HG03280 (cell line): Measurements from ENCODE around the gene RAB18.
"Not testable (repeated sequence)": the region's sequence is repeated elsewhere in the genome, so short reads cannot be mapped to it uniquely, and the experiment has no call there.

ENCODE experiments used
- ATAC-seq: cut with Tn5 transposase; IDR thresholded peaks from one replicate; pipeline ENCODE4 v1.9.1; 2021; ENCODE audit warnings: mild to moderate bottlenecking, moderate library complexity; ENCODE audit not compliant: unreplicated experiment

The RAB18 gene

DNA sequence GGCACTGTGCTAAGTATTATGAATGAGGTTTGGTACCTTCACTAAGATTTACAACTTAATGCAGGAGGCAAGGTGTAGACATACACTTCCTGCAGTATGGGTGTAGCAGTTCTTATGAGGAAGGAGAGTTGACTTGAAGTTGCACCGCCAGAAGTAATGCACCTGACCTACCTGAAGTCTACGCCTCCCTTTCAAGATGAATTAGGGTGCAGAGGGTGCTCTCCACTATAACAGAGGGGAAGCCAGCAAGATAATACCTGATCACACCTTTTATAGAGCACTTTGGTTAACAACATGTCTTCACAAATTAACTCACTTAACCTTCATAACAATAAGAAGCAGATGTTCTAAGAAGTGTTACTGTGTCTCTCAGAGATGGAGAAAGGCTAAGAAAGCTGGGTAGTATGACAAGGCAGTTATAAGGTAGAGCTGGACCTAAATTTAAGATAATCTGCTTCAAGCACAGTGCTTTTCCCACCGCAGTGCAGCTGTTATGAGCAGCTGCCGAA lies 552 bp upstream of the RAB18 start:
- ATAC-seq: no peak

DNA sequence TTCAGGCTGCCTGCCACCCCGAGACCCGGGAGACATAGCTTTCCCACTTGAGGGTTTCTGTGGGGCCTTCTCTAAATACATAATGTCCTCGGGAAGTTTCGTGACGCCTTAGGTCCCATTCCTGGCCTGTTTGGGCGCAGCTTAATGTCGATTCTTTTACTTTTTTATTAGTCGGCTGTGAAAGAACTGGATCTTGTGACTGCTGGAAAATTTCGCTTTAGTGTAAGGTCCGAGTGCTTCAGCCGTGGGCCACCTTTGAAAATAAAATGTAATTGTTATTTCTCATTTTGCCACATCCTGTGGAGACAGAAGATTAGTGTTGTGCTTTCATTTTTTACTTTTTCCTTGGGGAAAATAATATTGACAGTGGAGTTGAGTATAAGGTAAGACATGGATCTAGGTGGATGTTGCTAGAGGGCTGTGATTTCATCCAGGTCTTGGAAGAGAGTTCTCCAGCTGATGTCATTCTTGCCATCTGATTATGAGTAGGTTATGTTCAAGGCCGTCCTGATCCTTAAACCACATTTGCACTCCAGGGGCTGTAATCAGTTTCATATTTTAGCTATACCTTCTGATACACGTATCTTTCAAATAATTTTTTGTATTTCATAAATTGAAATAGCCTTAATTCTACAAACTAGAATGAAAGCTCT lies 830 bp downstream of the RAB18 start:
- ATAC-seq: no peak

DNA sequence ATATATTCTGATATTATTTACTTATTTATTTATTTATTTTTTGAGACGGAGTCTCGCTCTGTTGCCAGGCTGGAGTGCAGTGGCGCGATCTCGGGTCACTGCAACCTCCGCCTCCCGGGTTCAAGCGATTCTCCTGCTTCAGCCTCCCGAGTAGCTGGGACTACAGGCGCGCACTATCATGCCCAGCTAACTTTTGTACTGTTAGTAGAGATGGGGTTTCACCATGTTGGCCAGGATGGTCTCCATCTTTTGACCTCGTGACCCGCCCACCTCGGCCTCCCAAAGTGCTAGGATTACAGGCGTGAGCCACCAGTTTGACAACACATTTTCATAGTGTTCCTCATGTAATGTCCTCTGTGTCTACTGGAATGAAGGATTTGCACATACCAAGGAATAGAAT lies 1.4 kb downstream of the RAB18 start:
- not testable (repeated sequence) for ATAC-seq

DNA sequence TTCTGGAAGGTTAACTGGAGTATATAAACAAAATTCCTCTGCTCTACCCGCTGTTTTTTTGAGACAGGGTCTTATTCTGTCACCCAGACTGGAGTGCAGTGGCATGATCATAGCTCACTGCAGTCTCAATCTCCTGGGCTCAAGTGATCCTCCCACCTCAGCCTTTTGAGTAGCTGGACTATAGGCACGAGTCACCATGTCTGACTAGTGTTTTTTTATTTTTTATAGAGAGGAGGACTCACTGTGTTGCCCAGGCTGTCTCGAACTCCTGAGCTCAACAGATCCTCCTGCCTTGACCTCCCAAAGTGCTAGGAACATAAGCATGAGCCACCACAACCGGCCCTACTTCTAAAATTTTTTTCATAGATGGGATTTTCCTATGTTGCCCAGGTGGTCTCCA lies 2.2 kb downstream of the RAB18 start:
- ATAC-seq: no peak

DNA sequence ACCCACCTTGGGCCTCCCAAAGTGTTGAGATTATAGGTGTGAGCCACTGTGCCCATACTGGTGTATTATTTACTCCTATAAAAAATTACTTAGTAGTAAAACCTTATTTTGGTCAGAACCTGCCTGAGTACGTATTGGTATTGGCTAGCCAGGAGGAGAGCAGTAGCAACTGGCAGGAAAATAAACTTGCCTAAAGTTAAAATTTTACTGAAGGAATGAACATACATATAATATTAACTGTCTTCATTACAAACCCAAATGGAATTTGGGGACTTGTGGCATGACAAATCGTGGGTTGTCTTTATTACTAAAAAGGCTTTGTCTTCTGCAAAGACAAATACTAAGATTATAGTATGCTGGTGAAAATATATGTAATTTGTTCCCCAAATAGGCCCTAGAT lies 8.4 kb downstream of the RAB18 start:
- no peak for ATAC-seq

DNA sequence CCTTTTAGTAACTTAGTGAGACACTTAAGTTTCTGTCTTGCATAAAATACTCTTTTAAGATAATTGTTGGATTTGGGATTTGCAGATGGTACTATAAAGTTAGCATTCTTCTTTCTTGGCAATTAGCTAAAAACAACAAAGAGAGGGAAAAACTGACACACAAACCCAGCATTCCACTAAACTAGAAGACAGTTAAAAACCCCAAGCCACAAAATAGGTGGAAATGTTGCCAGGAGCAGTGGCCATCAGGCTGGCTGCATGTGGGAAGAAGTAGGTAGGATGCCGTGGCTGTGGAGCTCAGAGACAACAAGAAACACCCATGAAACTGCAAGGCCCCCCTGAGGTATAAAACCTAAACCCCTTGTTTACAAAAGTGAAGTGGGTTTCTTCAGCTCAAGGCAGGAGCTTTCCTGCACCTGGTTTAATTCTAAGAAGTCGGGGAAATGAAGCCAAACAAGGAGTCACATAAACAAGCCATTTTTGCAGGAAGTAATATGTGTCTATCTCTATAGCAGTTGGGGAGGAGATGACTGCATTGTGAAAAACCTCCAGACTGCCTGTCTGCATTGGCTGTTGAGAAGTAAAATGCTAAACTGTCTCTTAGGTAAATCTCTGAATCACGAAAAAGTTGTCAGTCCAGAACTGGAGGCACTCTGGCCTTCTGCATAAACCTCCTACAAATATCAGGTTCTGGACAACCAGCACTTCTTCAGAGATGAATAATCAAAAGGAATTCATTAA lies 9.5 kb downstream of the RAB18 start:
- no peak for ATAC-seq

DNA sequence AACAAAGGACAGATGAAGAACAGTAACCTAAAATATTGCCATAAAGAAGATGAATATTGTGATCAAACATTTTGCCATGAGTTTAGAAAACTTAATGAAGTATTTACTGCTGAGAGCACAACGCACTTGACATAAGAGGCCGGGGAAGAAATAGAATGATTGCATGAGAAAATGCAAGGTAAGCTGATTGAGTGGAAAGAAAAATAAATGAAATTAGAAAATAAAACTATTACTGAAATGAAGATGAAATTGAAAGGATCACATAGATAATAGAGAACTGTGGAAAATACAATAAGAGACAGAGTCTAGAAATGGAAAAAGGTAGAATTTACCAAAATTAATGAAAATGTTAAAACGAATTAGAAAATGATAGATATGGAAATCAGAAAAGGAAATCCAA lies 10.1 kb downstream of the RAB18 start:
- no peak for ATAC-seq

DNA sequence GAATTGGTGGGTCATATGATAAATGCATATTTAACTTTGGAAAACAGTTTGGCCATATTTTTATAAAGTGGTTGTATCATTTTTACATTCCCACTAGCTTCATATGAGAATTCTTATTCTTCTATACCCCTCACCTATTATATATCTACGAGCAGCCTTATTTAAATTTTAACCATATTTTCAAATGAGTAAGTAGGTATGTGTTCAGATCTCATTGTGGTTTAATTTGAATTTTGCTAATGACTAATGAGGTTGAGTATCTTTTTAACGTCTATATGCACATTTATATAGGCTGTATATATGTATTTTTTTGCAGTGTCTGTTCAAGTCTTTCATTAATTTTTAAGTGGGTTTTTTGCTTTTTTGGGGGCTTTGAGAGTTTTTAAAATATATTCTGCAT lies 14.2 kb downstream of the RAB18 start:
- ATAC-seq: no peak

DNA sequence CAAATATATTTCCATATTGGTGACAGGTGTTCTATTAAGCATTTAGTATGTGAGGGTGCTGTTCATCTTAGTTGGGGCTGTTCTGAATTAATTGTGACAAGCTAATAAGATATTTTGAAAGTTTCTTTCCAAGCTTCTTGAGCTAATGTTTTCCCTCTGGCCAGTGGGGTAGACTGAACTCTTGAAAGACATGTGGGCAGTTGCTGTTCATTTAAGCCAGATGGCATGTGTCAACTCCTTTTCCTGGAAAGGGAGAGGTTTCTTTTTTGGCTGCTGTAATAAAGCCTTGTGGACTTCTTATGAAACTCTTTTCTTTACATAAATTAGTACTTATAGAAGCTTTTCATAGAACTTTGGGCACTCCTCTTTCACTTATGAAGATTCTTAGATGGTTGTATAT lies 21.7 kb downstream of the RAB18 start:
- no peak for ATAC-seq

DNA sequence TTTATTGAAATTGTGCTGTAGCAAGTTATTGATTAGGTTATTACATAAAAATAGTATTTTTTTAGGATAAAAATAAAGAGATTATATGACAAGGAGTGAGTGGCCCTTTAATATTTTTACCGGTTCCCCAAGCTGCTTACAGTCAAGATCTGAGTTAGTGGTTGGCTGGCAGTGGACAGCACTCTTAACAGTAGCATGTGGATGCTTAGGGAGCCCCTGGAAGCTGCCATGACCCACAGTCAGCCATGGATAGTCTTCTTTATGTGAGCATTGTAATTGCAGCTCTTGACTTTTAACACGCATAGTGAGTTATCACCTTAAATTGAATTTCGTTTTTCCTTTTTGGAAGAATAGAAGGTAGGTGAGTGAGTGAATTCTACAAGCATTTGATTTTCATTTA lies 22.1 kb downstream of the RAB18 start:
- no peak for ATAC-seq

DNA sequence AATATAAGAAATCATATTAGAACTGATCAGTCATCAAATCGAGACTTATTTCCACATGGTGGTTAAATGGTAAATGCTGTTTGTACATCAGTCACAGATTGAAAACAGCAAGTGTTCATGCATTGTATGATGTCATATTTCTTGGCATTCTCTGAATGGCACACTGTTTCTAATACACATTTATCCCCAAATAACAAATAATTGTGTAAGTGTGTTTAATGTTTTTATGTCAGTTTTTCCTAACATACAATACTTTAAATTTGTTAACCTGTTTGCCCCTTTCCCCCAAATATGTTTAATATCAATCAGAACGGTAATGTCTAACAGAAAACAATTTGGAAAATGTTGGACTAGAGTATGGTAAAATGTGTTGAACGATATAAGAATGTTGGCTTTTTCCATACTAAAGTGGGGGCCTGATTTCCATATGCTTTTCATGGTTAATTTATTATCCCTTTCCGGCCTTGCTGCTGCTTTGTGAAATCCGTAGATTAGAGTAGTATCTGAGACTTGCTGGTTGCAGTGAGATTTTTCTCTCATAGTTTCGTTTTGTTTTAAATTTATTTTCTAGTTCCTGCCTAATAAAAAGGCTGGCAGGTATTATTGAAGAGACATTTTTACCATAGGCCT lies 23.7 kb downstream of the RAB18 start:
- no peak for ATAC-seq

DNA sequence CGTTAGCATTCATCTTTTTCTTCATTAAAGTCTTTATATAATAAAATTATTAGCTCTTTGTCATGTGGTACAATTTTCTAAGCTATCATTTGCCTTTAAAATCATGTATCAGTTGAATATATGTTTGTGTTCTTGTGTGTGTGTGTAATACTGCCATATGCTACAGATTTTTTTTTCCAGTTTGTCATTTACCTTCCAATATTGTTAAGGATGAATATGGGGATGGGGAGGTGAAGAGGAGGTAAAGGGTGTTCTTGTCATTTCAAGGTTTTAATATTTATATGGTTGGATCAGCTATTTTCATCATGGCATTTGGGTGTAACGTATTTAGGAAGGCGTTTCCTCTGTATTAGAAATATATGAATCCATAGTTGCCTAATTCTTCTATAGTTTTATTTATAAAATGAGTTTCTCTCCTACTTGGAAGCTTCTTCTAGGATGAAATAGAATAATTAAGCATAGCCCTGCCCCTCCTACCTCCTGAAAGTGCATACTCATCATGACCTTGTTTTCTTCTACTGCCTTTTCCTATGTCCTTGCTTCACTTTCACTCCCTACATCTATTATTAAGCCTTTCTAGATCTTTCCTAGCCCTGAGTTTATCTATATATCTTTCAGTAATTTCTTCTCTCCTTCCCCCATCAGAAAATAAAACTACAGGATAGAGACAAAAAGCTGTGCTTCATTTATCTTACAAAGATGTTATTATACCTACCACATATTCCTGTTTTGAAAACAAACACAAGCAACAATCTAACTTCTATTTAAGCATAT lies 25.1 kb downstream of the RAB18 start:
- no peak for ATAC-seq

DNA sequence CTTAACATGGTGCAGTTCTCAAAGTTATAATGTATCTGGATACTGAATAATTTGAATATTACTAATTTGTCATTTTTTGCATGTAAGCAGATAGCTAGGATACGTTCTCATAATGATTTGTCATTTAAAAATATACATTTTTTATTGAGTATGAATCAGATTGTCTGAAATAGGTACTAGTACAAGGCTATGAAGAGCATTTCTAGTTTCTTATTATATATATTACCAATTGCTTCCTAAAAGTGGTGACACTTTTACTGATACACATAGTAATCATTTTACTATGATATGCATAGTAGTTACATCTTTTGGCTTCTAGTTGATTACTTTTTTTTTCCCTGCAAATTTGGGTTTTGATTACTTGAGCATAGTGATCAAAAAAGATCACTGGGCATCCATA lies 26.4 kb downstream of the RAB18 start:
- no peak for ATAC-seq

DNA sequence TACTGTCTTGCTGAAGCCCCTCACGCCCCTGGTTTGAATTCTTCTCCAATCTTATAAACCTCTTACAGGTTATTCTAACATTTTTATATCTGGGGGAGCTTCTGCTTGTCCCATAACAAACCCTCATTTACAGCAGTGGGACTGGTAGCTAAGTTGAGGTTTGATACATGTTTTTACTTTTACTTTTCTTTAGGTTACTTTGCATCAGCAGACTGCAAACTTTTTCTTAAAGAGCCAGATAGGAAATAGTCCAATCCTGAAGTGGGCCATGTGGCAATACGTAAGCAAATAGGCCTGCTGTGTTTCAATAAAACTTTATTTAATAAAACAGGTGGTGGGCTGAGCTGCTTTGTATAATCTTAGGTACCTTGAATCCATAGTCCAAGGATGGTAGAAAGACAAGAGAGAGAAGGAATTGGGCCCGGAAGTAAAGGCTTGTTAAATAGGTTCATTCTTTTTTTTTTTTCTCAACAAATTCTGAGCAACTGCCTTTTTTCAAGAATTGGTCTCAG lies 27.3 kb downstream of the RAB18 start:
- ATAC-seq: no peak

DNA sequence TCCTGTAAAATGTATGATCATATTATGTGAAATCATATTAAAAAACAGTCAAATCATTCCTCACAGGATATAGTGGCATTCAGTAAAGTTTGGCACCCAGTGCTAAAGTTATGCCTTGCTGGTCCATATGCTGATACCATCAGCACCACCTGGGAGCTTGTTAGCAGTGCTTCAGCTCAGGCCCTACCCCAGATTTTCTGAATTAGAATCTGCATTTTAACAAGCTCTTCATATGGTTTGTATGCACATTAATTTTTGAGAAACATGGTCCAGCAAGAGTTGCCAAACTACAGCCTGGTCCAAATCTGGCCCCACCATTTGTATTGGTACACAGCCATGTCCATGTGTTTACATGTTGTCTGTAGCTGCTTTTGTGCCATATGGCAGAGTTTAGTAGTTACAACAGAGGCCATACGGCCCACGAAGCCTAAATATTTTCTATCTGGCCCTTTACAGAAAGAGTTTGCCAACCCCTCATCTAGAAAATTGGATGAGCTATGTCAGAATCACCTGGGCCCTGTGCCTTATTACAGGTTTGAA lies 30.1 kb downstream of the RAB18 start:
- no peak for ATAC-seq

DNA sequence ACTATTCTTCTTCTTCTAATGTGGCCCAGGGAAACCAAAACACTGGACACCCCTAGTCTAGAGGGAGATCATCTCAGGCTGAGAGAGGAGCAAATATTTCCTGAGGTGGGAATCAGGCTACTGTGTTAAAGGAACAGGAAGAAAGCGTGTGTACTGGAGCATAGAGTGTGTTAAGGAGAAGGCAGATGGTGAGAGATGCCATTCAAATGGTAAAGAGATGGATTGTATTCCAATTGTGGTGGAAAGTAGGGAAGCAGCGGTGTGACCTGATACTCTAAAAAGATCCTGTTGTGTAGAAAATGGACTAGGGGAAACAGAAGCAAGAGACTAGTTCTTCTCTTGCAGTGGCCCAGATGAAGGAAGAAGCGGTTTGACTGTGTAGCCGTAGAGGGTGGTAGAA lies 31.2 kb downstream of the RAB18 start:
- no peak for ATAC-seq

DNA sequence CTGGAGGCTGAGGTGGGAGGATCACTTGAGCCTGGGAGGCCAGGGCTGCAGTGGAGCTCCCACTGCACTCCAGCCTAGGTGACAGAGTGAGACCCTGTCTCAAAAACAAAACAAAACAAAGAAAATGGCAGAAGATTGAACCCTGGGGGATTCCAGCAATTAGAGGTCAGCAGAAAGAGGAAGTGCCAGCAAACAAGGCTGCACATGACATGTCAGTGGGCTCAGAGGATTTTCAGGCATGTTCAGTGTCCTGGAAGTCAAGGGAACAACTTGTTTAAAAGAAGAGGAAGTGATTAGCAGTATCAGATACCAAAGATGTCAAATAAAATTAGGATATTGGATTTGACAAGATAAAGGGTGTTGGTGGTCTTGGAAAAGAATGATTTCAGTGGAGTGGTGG lies 32.3 kb downstream of the RAB18 start:
- no peak for ATAC-seq

DNA sequence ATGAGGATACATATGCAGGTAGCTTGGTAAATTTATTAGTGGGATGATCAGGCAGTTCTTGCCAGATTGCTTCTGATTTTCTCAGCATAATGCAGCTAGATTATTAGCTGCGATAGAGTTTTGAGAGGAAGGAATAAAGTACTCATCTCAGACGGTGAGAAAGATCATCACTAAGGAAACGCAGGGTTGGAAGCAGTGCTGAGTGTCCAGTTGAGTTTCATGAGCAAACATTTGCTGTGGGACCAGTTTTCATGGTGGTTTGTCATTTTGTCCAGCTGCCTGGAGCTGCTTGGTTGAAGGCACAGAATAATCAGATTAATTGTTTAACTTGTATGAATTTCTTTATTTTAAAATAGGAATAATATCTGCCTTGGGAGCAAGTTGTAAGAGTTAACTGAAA lies 33.1 kb downstream of the RAB18 start:
- ATAC-seq: no peak

DNA sequence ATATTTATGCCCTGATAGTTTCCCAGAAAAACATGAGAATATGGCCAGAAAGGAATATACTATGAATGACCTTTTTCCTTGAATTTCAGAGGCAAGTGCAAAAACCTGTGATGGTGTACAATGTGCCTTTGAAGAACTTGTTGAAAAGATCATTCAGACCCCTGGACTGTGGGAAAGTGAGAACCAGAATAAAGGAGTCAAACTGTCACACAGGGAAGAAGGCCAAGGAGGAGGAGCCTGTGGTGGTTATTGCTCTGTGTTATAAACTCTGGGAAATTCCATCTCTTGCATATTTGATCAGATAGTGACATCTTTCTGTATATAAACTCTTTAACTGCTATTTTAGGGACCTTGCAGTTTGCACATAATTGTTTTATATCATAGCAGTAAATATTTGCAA lies 33.7 kb downstream of the RAB18 start:
- no peak for ATAC-seq

DNA sequence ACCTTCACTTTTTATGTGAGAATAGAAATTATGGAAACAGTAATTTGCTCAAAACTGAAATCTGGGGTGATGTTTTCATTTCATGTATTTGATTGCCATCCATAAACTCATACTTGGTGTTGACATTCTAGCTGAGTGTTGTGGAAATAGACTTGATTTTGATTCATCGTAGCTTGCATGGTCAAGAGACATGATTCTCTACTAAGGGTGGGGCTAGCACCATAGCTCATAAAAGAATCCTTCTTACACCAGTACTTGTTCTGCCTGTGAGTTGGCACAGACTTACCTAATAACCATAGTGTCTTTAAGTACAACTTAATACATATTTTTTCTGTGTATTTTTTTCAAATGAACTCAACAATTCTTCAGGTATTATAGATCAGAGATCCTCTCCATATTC lies 36.6 kb downstream of the RAB18 start:
- no peak for ATAC-seq
